Measurements from ENCODE around the gene TIMP2. TPM values are rescaled to one million over a fixed set of nuclear protein-coding genes. Genes with fewer than 3 reads are reported as not detected.

TIMP2 gene
- total and polyA plus RNA-seq, 2 donors from 2014 or later: 72.1 to 172 TPM

GRCh38 chr17:78970834-78971755 lies 45.9 kb upstream of the TIMP2 start:
- H3K27me3 ChIP-seq (ENCODE audit: control insufficient read depth, insufficient read depth, low read length): no peaks in the 10 kb centered on the region
- TF ChIP-seq CTCF (IDR thresholded peaks at IDR 0.05; ENCODE audit: borderline replicate concordance, extremely low read depth, insufficient read depth): peak; percentile 91
- intact Hi-C loops (cut with DNase I): loop anchor here (5.0 kb wide), 1 partner anchor 104 kb away; no protein-coding TSS in a partner anchor
- peak; percentile 84 to 92 (median 88) for DNase-seq
- FAIRE-seq: no peak
- no peaks in the 10 kb centered on the region for H3K36me3 ChIP-seq (ENCODE audit: control insufficient read depth in 2 of 3, insufficient read depth in 3 of 3, low read length in 3 of 3)
- no peak overlapping the region for H3K4me3 ChIP-seq (ENCODE audit: low read length in 3 of 3)
- H3K9ac ChIP-seq (ENCODE audit: low read length in 3 of 3): peak overlapping the region in 2 of 3 donors; percentile 13 to 54
- no peaks in the 10 kb centered on the region for H3K9me3 ChIP-seq (ENCODE audit: control insufficient read depth in 2 of 3, insufficient read depth in 1 of 3, low read length in 3 of 3)
- H3K4me1 ChIP-seq (ENCODE audit: control insufficient read depth in 2 of 3, insufficient read depth in 2 of 3, low read depth in 1 of 3, low read length in 3 of 3): peaks cover 0 to 22% (median 9%) of the 10 kb centered on the region in 3 donors
- peak overlapping the region in 1 of 2 donors; percentile 65 for H3K27ac ChIP-seq (ENCODE audit: low read depth in 2 of 2, low read length in 2 of 2)

GRCh38 chr17:78969865-78970264 lies 44.7 kb upstream of the TIMP2 start:
- Histone ChIP-seq H3K27ac (ENCODE audit: low read depth in 2 of 2, low read length in 2 of 2) (no peak overlapping the region), H3K9me3 (ENCODE audit: control insufficient read depth in 2 of 3, insufficient read depth in 1 of 3, low read length in 3 of 3) (no peaks in the 10 kb centered on the region), H3K27me3 (ENCODE audit: control insufficient read depth, insufficient read depth, low read length) (no peaks in the 10 kb centered on the region), H3K4me3 (ENCODE audit: low read length in 3 of 3) (no peak overlapping the region), H3K9ac (ENCODE audit: low read length in 3 of 3) (no peak overlapping the region), H3K4me1 (ENCODE audit: control insufficient read depth in 2 of 3, insufficient read depth in 2 of 3, low read depth in 1 of 3, low read length in 3 of 3) (peaks cover 0 to 14% (median 5%) of the 10 kb centered on the region in 3 donors), H3K36me3 (ENCODE audit: control insufficient read depth in 2 of 3, insufficient read depth in 3 of 3, low read length in 3 of 3) (no peaks in the 10 kb centered on the region)
- TF ChIP-seq CTCF (IDR thresholded peaks at IDR 0.05; ENCODE audit: borderline replicate concordance, extremely low read depth, insufficient read depth): no peak
- FAIRE-seq: no peak
- intact Hi-C loops (cut with DNase I): loop anchor here (5.0 kb wide), 1 partner anchor 103 kb away; no protein-coding TSS in a partner anchor
- DNase-seq: peak in 1 of 5 donors; percentile 71

GRCh38 chr17:78967782-78968362 lies 42.7 kb upstream of the TIMP2 start:
- Histone ChIP-seq H3K9me3 (ENCODE audit: control insufficient read depth in 2 of 3, insufficient read depth in 1 of 3, low read length in 3 of 3) (no peaks in the 10 kb centered on the region), H3K27ac (ENCODE audit: low read depth in 2 of 2, low read length in 2 of 2) (no peak overlapping the region), H3K9ac (ENCODE audit: low read length in 3 of 3) (no peak overlapping the region), H3K4me3 (ENCODE audit: low read length in 3 of 3) (no peak overlapping the region), H3K4me1 (ENCODE audit: control insufficient read depth in 2 of 3, insufficient read depth in 2 of 3, low read depth in 1 of 3, low read length in 3 of 3) (peaks cover 0 to 10% (median 5%) of the 10 kb centered on the region in 3 donors), H3K36me3 (ENCODE audit: control insufficient read depth in 2 of 3, insufficient read depth in 3 of 3, low read length in 3 of 3) (no peaks in the 10 kb centered on the region), H3K27me3 (ENCODE audit: control insufficient read depth, insufficient read depth, low read length) (no peaks in the 10 kb centered on the region)
- no peak for FAIRE-seq
- peak in 1 of 5 donors; percentile 48 for DNase-seq
- no peak for TF ChIP-seq CTCF (IDR thresholded peaks at IDR 0.05; ENCODE audit: borderline replicate concordance, extremely low read depth, insufficient read depth)
- intact Hi-C loops (cut with DNase I): no loop called here

Measured in kidney (tissue), 14 donors.